ENCODE measurements around the gene KCTD20. TPM values are rescaled to one million over a fixed set of nuclear protein-coding genes. Genes with fewer than 3 reads are reported as not detected.

Gene KCTD20
- total RNA-seq, 1 donor from 2014 or later = 48.1 TPM

DNA sequence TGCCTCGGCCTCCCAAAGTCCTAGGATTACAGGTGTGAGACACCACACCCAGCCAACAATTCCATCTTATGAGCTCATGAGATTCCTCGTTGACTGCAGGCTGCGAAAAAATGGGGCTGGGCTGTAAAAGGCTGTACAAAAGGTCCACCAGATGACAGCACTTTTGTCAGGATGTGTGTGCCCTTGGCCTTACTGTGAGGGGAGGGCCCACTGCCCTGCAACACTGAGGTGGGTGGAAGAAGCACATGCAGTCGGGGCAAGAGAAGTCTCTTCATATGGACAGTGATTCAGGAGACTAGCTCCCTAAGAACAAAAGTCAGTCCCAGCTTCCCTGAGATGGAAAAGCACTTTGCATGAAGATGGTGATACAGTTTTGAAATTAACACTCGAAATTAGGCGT, 50.5 kb downstream of the KCTD20 start:
- H3K9me3 Mint-ChIP-seq = no peaks in the 10 kb centered on the region
- H3K27me3 Mint-ChIP-seq (ENCODE audit: low read depth) = no peaks in the 10 kb centered on the region
- TF ChIP-seq, protein P1, sequence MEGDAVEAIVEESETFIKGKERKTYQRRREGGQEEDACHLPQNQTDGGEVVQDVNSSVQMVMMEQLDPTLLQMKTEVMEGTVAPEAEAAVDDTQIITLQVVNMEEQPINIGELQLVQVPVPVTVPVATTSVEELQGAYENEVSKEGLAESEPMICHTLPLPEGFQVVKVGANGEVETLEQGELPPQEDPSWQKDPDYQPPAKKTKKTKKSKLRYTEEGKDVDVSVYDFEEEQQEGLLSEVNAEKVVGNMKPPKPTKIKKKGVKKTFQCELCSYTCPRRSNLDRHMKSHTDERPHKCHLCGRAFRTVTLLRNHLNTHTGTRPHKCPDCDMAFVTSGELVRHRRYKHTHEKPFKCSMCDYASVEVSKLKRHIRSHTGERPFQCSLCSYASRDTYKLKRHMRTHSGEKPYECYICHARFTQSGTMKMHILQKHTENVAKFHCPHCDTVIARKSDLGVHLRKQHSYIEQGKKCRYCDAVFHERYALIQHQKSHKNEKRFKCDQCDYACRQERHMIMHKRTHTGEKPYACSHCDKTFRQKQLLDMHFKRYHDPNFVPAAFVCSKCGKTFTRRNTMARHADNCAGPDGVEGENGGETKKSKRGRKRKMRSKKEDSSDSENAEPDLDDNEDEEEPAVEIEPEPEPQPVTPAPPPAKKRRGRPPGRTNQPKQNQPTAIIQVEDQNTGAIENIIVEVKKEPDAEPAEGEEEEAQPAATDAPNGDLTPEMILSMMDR (conservative IDR thresholded peaks at IDR 0.05) = no peak
- peaks cover 14% of the 10 kb centered on the region for H3K4me1 Mint-ChIP-seq
- DNase-seq (ENCODE audit: low read depth, low spot score) = no peak
- peaks cover 35% of the 10 kb centered on the region for H3K36me3 Mint-ChIP-seq (ENCODE audit: low read depth)
- H3K4me3 Mint-ChIP-seq = no peak overlapping the region
- peak overlapping the region; percentile 70 for H3K27ac Mint-ChIP-seq (ENCODE audit: unreplicated experiment)

DNA sequence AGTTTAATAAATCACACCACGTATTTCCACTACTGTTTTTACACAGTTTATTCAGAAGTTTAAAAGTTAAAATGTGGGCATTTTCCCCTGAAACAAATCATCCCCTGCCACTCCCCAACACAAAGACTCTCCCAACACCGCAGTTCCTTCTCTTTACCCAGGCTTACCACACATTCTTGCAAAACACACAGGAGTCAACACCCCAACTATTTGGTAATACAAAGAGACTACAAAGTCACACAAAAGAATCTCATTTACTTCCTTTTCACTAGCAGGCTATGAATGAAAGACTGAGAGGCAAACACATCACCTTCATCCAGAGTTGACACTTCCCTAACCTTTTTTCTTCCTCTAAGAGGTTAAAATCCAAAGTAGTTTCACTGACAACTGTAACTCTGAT, 51.1 kb downstream of the KCTD20 start:
- H3K36me3 Mint-ChIP-seq (ENCODE audit: low read depth) = peaks cover 35% of the 10 kb centered on the region
- peak overlapping the region; percentile 1 for H3K4me3 Mint-ChIP-seq
- H3K27ac Mint-ChIP-seq (ENCODE audit: unreplicated experiment) = peak overlapping the region; percentile 30

DNA sequence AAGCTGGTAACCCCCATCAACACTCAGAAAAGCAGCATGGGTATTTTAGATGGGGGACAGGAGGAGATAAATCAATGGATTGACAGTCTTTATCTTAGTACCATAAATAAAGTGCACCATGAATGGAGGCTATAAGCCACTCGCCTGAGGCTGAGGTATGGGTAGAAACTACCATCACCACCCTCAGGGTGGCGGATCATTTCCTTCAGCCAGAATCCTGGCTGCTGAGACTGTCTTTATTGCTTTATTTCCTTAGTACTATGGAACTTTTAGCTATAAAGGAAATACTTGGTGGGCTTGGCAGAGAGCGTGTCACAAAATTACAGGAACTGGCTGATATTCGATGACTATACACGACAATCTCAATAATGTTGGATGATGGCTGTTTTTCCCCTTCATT, 52.3 kb downstream of the KCTD20 start:
- Mint-ChIP-seq H3K36me3 (ENCODE audit: low read depth) (peaks cover 39% of the 10 kb centered on the region), H3K27ac (ENCODE audit: unreplicated experiment) (no peak overlapping the region), H3K4me1 (peaks cover 18% of the 10 kb centered on the region), H3K9me3 (no peaks in the 10 kb centered on the region), H3K4me3 (no peak overlapping the region), H3K27me3 (ENCODE audit: low read depth) (no peaks in the 10 kb centered on the region)
- DNase-seq (ENCODE audit: low read depth, low spot score) = no peak
- TF ChIP-seq, protein P1 (conservative IDR thresholded peaks at IDR 0.05) = no peak

More for the DNA sequence above, 51.1 kb downstream of the KCTD20 start:
- no peak for DNase-seq (ENCODE audit: low read depth, low spot score)
- Mint-ChIP-seq H3K27me3 (ENCODE audit: low read depth) (no peaks in the 10 kb centered on the region), H3K4me1 (peaks cover 14% of the 10 kb centered on the region), H3K9me3 (no peaks in the 10 kb centered on the region)
- TF ChIP-seq, protein P1 (conservative IDR thresholded peaks at IDR 0.05) = no peak

DNA sequence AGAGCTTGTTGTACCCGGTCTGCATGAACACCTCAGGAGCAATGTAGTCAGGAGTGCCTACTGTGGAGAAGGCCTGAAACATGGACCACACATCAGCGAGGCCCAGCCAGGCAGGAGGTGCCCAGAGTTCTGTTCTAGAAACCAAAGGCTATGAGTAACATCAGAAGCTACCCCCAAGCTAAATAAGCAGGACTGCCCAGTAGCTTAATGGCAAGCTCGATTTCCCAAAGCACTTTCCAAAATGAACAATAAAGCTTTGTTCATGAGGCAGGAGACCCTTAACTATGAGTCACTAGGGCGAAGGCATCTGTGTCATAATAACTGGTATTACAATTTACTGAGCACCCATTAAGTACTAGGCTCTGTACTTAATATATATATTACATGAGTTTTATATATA, 57.1 kb downstream of the KCTD20 start:
- peaks cover 4% of the 10 kb centered on the region for H3K4me1 Mint-ChIP-seq
- no peak overlapping the region for H3K4me3 Mint-ChIP-seq
- no peak overlapping the region for H3K27ac Mint-ChIP-seq (ENCODE audit: unreplicated experiment)

DNA sequence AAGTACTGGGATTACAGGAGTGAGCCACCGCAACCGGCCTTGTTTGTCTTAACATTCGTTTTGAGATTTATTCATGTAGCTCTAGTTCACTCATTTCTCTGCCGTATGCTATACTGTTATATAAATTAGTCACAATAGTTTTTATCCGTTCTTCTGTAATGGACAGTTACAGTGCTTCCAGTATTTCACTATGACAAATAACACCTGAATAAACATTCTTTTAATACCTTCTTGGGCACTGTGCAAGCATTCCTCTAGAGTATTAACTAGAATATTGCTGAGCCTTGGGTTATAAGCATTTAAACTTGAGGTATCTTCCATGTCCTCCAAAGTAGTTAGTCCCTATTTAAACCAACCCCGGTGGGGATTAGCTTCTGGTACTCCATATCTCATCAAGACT, 58.9 kb downstream of the KCTD20 start:
- peaks cover 4% of the 10 kb centered on the region for H3K4me1 Mint-ChIP-seq
- no peaks in the 10 kb centered on the region for H3K9me3 Mint-ChIP-seq
- TF ChIP-seq, protein P1 (conservative IDR thresholded peaks at IDR 0.05) = no peak
- H3K27me3 Mint-ChIP-seq (ENCODE audit: low read depth) = no peaks in the 10 kb centered on the region
- peaks cover 20% of the 10 kb centered on the region for H3K36me3 Mint-ChIP-seq (ENCODE audit: low read depth)
- H3K4me3 Mint-ChIP-seq = no peak overlapping the region
- no peak overlapping the region for H3K27ac Mint-ChIP-seq (ENCODE audit: unreplicated experiment)
- DNase-seq (ENCODE audit: low read depth, low spot score) = no peak

More for the DNA sequence above, 57.1 kb downstream of the KCTD20 start:
- Mint-ChIP-seq H3K9me3 (no peaks in the 10 kb centered on the region), H3K36me3 (ENCODE audit: low read depth) (peaks cover 30% of the 10 kb centered on the region), H3K27me3 (ENCODE audit: low read depth) (no peaks in the 10 kb centered on the region)
- TF ChIP-seq, protein P1 (conservative IDR thresholded peaks at IDR 0.05) = no peak
- DNase-seq (ENCODE audit: low read depth, low spot score) = no peak

DNA sequence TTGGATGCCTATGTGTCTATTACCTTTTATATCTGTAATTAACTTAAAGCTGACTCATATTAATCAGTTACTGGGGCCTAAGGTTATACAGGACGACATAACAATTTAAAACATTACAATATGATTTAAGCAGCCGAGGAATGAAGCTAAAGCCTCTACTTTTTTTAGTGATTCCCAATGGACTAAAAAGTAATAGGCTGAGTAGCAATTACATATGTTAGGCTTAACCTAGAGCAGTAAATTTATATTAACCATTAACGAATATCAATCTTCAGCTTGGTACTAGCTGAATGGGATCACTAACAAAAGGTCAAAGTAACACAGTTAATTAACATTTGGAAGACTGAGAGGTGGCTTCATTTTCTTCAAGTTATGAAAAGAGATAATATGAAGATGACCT, 61.4 kb downstream of the KCTD20 start:
- Mint-ChIP-seq H3K27me3 (ENCODE audit: low read depth) (no peaks in the 10 kb centered on the region), H3K27ac (ENCODE audit: unreplicated experiment) (no peak overlapping the region), H3K4me3 (no peak overlapping the region), H3K36me3 (ENCODE audit: low read depth) (peaks cover 24% of the 10 kb centered on the region), H3K9me3 (no peaks in the 10 kb centered on the region), H3K4me1 (peaks cover 4% of the 10 kb centered on the region)
- DNase-seq (ENCODE audit: low read depth, low spot score) = no peak
- TF ChIP-seq, protein P1 (conservative IDR thresholded peaks at IDR 0.05) = no peak
